ENCODE measurements around the gene KIF3C.
"Not testable (repeated sequence)": the region's sequence is repeated elsewhere in the genome, so short reads cannot be mapped to it uniquely, and the experiment has no call there.

The KIF3C gene

DNA sequence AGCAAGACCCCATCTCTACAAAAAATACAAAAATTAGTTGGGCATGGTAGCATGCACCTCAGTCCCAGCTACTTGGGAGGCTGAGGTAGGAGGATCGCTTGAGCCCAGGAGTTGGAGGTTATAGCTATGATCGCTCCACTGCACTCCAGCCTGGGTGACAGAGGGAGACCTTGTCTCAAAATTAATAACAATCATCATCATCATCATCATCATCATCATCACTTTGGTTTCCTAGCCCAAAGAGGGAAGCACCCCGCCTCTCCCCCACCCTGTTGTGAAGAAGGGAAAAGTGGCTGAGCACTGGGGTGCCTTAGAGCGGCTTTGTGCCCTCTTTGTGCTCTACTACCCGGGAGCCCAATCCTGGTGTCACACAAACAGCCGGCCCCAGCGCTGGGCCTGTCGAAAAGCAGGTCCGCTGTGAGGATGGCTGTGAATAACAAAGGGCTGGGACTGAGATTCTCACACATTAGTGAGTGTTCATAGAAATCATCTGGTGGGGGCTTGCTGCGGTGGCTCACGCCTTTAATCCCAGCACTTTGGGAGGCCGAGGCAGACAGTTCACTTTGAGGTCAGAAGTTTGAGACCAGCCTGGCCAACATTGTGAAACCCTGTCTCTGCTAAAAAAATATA is 61.4 kb downstream of the KIF3C start:
- Histone ChIP-seq H3K27ac (ENCODE audit: low read depth, low read length, poor library complexity, severe bottlenecking) (no peak overlapping the region), H3K36me3 (ENCODE audit: insufficient read depth, low read length) (no peaks in the 10 kb centered on the region), H3K79me2 (ENCODE audit: insufficient read depth, low read length) (no peaks in the 10 kb centered on the region), H3K4me2 (ENCODE audit: low read length) (no peak overlapping the region), H3K9me2 (ENCODE audit: low read depth, low read length) (no peaks in the 10 kb centered on the region), H2AFZ (ENCODE audit: low read length) (no peak overlapping the region), H3F3A (ENCODE audit: insufficient read depth, low read length) (no peaks in the 10 kb centered on the region), H3K9me3 (ENCODE audit: low read length) (no peaks in the 10 kb centered on the region), H3K9ac (ENCODE audit: low read length) (no peak overlapping the region), H3K4me1 (ENCODE audit: insufficient read depth, low read length, severe bottlenecking) (no peaks in the 10 kb centered on the region), H4K20me1 (ENCODE audit: insufficient read depth, low read length) (no peaks in the 10 kb centered on the region), H3K4me3 (ENCODE audit: low read depth, low read length, poor library complexity, severe bottlenecking) (no peak overlapping the region), H3K27me3 (ENCODE audit: insufficient read depth, low read length) (no peaks in the 10 kb centered on the region)
- TF ChIP-seq EZH2 (IDR thresholded peaks at IDR 0.05; ENCODE audit: borderline replicate concordance, low read length): no peak
- TF ChIP-seq, protein P1, sequence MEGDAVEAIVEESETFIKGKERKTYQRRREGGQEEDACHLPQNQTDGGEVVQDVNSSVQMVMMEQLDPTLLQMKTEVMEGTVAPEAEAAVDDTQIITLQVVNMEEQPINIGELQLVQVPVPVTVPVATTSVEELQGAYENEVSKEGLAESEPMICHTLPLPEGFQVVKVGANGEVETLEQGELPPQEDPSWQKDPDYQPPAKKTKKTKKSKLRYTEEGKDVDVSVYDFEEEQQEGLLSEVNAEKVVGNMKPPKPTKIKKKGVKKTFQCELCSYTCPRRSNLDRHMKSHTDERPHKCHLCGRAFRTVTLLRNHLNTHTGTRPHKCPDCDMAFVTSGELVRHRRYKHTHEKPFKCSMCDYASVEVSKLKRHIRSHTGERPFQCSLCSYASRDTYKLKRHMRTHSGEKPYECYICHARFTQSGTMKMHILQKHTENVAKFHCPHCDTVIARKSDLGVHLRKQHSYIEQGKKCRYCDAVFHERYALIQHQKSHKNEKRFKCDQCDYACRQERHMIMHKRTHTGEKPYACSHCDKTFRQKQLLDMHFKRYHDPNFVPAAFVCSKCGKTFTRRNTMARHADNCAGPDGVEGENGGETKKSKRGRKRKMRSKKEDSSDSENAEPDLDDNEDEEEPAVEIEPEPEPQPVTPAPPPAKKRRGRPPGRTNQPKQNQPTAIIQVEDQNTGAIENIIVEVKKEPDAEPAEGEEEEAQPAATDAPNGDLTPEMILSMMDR (IDR thresholded peaks at IDR 0.05; ENCODE audit: low read length): no peak

DNA sequence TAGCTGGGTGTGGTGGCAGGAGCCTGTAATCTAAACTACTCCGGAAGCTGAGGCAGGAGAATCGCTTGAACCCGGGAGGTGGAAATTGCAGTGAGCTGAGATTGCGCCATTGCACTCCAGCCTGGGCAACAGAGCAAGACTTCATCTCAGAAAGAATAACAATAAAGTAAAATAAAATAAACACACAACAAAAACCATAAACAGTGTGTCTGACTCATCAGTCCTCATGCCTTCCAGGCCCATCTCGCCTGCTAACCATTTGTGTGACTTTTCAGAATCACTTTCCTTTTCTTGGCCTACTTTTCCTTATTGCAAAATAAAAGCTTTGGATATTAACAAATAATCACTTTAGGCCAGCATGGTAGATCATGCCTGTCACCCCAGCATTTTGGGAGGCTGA is 62.0 kb downstream of the KIF3C start:
- Histone ChIP-seq H3F3A (ENCODE audit: insufficient read depth, low read length) (no peaks in the 10 kb centered on the region), H3K4me2 (ENCODE audit: low read length) (no peak overlapping the region), H3K27ac (ENCODE audit: low read depth, low read length, poor library complexity, severe bottlenecking) (no peak overlapping the region), H3K79me2 (ENCODE audit: insufficient read depth, low read length) (no peaks in the 10 kb centered on the region), H2AFZ (ENCODE audit: low read length) (no peak overlapping the region), H4K20me1 (ENCODE audit: insufficient read depth, low read length) (no peaks in the 10 kb centered on the region), H3K36me3 (ENCODE audit: insufficient read depth, low read length) (no peaks in the 10 kb centered on the region), H3K9me3 (ENCODE audit: low read length) (no peaks in the 10 kb centered on the region), H3K9ac (ENCODE audit: low read length) (no peak overlapping the region), H3K9me2 (ENCODE audit: low read depth, low read length) (no peaks in the 10 kb centered on the region), H3K4me3 (ENCODE audit: low read depth, low read length, poor library complexity, severe bottlenecking) (no peak overlapping the region), H3K27me3 (ENCODE audit: insufficient read depth, low read length) (no peaks in the 10 kb centered on the region), H3K4me1 (ENCODE audit: insufficient read depth, low read length, severe bottlenecking) (no peaks in the 10 kb centered on the region)
- no peak for TF ChIP-seq EZH2 (IDR thresholded peaks at IDR 0.05; ENCODE audit: borderline replicate concordance, low read length)
- TF ChIP-seq, protein P1 (IDR thresholded peaks at IDR 0.05; ENCODE audit: low read length): no peak

DNA sequence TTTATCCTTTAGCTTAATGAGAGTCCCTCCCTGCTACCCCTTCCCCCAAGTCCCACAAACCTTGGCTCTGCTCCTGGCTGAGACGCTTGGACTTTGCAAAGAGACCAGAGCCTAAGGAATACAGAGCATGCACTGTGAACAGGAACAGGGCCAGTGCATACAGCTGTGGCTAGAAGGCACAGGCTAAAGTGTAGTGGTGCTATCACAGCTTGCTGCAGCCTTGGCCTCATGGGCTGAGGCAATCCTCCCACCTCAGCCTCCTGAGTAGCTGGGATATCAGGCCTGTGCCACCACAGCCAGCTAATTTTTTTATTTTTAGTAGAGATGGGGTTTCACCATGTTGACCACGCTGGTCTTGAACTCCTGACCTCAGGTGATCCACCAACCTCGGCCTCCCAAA is 64.5 kb downstream of the KIF3C start:
- no peak for TF ChIP-seq EZH2 (IDR thresholded peaks at IDR 0.05; ENCODE audit: borderline replicate concordance, low read length)
- TF ChIP-seq, protein P1 (IDR thresholded peaks at IDR 0.05; ENCODE audit: low read length): no peak
- H3F3A ChIP-seq (ENCODE audit: insufficient read depth, low read length): no peaks in the 10 kb centered on the region
- no peaks in the 10 kb centered on the region for H3K79me2 ChIP-seq (ENCODE audit: insufficient read depth, low read length)
- no peaks in the 10 kb centered on the region for H3K27me3 ChIP-seq (ENCODE audit: insufficient read depth, low read length)
- no peaks in the 10 kb centered on the region for H3K9me2 ChIP-seq (ENCODE audit: low read depth, low read length)
- H3K9ac ChIP-seq (ENCODE audit: low read length): no peak overlapping the region
- H3K4me3 ChIP-seq (ENCODE audit: low read depth, low read length, poor library complexity, severe bottlenecking): no peak overlapping the region
- H3K4me1 ChIP-seq (ENCODE audit: insufficient read depth, low read length, severe bottlenecking): no peaks in the 10 kb centered on the region
- no peaks in the 10 kb centered on the region for H4K20me1 ChIP-seq (ENCODE audit: insufficient read depth, low read length)
- H3K27ac ChIP-seq (ENCODE audit: low read depth, low read length, poor library complexity, severe bottlenecking): no peak overlapping the region
- no peak overlapping the region for H2AFZ ChIP-seq (ENCODE audit: low read length)
- no peak overlapping the region for H3K4me2 ChIP-seq (ENCODE audit: low read length)
- no peaks in the 10 kb centered on the region for H3K9me3 ChIP-seq (ENCODE audit: low read length)
- H3K36me3 ChIP-seq (ENCODE audit: insufficient read depth, low read length): no peaks in the 10 kb centered on the region

DNA sequence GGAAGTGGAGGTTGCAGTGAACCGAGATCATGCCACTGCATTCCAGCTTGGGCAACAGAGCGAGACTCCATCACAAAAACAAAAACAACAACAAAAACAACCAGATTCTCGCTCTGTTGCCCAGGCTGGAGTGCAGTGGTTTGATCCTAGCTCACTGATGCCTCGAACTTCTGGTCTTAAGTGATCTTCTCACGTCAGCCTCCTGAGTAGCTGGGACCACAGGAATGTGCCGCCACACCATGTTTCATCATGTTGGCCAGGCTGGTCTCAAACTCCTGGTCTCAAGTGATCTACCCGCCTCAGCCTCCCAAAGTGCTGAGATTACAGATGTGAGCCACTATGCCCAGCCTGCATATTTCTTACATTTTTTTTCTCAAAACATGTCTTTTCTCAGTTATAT is 64.9 kb downstream of the KIF3C start:
- not testable (repeated sequence) for H3K4me3 ChIP-seq (ENCODE audit: low read depth, low read length, poor library complexity, severe bottlenecking); H3K79me2 ChIP-seq (ENCODE audit: insufficient read depth, low read length); H3K4me2 ChIP-seq (ENCODE audit: low read length); H4K20me1 ChIP-seq (ENCODE audit: insufficient read depth, low read length); H3K36me3 ChIP-seq (ENCODE audit: insufficient read depth, low read length); H3F3A ChIP-seq (ENCODE audit: insufficient read depth, low read length); H3K27ac ChIP-seq (ENCODE audit: low read depth, low read length, poor library complexity, severe bottlenecking); H3K9ac ChIP-seq (ENCODE audit: low read length); H3K27me3 ChIP-seq (ENCODE audit: insufficient read depth, low read length); H3K9me3 ChIP-seq (ENCODE audit: low read length); H3K9me2 ChIP-seq (ENCODE audit: low read depth, low read length); H2AFZ ChIP-seq (ENCODE audit: low read length); H3K4me1 ChIP-seq (ENCODE audit: insufficient read depth, low read length, severe bottlenecking)

DNA sequence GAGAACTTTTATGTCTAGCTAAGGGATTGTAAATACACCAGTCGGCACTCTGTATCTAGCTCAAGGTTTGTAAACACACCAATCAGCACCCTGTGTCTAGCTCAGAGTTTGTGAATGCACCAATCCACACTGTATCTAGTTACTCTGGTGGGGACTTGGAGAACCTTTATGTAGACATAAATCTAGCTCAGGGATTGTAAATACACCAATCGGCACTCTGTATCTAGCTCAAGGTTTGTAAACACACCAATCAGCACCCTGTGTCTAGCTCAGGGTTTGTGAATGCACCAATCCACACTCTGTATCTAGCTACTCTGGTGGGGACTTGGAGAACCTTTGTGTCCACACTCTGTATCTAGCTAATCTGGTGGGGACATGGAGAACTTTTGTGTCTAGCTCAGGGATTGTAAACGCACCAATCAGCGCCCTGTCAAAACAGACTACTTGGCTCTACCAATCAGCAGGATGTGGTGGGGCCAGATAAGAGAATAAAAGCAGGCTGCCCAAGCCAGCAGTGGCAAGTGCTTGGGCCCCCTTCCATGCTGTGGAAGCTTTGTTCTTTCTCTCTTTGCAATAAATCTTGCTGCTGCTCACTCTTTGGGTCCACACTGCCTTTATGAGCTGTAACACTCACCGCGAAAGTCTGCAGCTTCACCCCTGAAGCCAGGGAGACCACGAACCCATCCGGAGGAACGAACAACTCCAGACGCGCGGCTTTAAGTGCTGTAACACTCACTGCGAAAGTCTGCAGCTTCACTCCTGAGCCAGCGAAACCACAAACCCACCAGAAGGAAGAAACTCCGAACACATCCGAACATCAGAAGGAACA is 66.1 kb downstream of the KIF3C start:
- H2AFZ ChIP-seq (ENCODE audit: low read length); H3F3A ChIP-seq (ENCODE audit: insufficient read depth, low read length); H3K27me3 ChIP-seq (ENCODE audit: insufficient read depth, low read length); H3K4me2 ChIP-seq (ENCODE audit: low read length); H3K4me3 ChIP-seq (ENCODE audit: low read depth, low read length, poor library complexity, severe bottlenecking); H3K9me3 ChIP-seq (ENCODE audit: low read length); H4K20me1 ChIP-seq (ENCODE audit: insufficient read depth, low read length); H3K27ac ChIP-seq (ENCODE audit: low read depth, low read length, poor library complexity, severe bottlenecking); H3K4me1 ChIP-seq (ENCODE audit: insufficient read depth, low read length, severe bottlenecking); H3K9ac ChIP-seq (ENCODE audit: low read length); H3K36me3 ChIP-seq (ENCODE audit: insufficient read depth, low read length); H3K9me2 ChIP-seq (ENCODE audit: low read depth, low read length); H3K79me2 ChIP-seq (ENCODE audit: insufficient read depth, low read length): not testable (repeated sequence)
